HG02610 (cell line): ENCODE data around the gene PRKN.

ENCODE experiments used
- ATAC-seq: cut with Tn5 transposase; IDR thresholded peaks from one replicate; pipeline ENCODE4 v1.9.1; 2021; ENCODE audit warnings: mild to moderate bottlenecking, moderate library complexity; ENCODE audit not compliant: unreplicated experiment

Gene PRKN

GRCh38 chr6:162014069-162014811 lies 713.3 kb downstream of the PRKN start:
- no peak for ATAC-seq

DNA sequence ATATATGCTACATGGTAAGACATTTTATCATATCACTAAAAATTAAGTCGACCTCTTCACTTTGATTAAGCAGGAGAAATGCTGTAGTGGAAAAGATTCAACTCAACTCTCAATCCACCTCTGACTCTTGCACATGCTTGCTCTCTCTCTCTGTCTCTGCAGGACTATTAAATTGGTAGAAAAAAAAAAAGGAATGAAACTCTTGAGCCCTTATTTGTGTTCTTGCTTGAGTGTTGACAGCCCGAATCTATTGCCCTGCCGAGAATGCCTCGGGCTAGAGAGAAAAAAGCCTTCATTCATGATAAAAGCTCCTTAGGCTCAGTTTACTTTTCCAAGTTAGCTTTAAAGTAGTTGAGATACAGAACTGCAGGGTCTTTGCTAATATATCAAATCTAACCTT lies 722.2 kb downstream of the PRKN start:
- ATAC-seq: no peak

GRCh38 chr6:161996783-161997182 lies 730.8 kb downstream of the PRKN start:
- no peak for ATAC-seq

- no peak for ATAC-seq
Observed at GRCh38 chr6:161985876-161986423, 741.6 kb downstream of the PRKN start.

- no peak for ATAC-seq
Observed at GRCh38 chr6:161984713-161985112, 742.9 kb downstream of the PRKN start.

DNA sequence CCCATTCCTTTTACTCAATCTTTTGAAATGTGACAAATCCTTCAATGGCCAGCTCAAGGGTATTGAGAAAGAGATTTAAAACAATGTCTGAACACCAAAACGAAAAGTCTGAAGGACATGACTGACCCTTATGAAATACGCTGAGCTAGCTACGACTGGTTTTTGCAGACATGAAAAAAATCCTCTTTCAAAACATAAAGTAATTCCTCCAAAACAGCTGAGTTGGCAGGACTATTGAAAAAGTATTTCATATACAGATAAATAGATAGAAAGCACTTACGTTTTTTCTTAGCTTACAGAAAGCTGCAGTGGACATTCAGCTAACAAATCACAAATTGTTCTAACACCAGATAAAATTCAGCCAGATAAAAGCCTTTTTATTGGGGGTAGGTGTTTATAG lies 751.0 kb downstream of the PRKN start:
- ATAC-seq: no peak

DNA sequence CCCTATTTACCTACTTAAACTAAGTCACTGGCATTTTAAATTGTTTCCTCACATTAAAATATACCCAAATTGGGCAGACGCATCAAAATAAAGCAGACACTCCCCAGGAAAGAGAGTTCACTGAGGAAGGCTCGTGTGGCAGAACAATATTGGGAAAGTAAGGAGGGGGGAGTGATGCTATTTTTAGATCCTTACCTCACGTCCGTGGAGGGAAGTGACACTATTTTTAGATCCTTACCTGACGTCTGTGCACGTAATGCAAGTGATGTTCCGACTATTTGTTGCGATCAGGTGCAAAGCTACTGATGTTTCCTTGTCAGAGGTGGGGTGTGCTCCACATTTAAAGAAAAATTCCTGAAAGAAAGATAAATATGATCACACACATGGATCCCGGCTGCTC lies 754.5 kb downstream of the PRKN start:
- ATAC-seq: no peak

- no peak for ATAC-seq
Observed at GRCh38 chr6:161971043-161971442, 756.5 kb downstream of the PRKN start.

DNA sequence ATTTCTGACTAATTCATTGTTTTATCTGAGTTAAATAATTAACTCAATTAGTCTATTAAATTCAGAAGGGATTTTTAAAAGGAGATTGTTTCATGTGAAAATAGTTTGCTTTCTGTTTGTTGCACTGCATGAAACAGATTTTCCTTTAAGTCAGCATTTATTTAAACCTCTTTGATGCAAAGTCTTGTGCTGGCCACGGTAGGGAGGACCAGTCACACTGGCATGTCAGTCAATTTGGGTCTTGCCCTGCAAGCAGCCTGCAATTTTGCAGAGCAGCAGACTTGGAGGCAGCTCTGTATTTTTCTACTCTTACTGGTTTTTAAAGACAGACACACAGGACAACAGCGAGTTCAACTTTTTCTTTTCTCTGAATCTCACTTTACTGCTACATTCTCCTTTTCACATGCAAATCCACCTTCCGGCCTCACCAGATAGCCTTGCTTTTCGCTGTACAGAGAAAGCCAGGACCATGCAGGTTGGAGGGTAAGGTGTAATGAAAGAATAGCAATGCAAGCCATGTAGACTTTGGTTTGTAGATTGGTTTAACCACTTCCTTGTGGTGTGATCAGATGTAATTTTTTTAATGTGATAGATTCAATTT lies 763.8 kb downstream of the PRKN start:
- ATAC-seq: no peak

DNA sequence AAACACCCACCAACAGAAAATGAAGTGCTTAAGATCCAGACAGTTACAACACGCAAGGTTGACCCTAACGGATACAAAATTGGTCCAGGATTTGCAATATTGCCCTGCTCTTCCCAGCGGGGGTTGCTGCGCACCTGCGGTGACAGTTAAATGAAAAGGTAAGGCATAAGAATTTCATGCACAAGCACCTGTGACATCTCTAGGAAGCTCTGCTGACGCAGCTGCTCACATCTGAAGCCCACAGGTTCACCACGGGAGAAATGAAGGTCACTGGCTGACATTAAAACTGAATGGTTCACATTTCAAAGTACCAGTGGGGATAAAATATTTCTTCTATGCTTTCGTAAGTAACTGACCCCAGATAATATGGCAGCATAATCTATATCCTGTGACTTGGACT lies 764.4 kb downstream of the PRKN start:
- no peak for ATAC-seq

GRCh38 chr6:161961796-161962195 lies 765.8 kb downstream of the PRKN start:
- ATAC-seq: no peak

GRCh38 chr6:161961046-161961445 lies 766.5 kb downstream of the PRKN start:
- ATAC-seq: no peak

GRCh38 chr6:161959072-161959471 lies 768.5 kb downstream of the PRKN start:
- ATAC-seq: no peak

DNA sequence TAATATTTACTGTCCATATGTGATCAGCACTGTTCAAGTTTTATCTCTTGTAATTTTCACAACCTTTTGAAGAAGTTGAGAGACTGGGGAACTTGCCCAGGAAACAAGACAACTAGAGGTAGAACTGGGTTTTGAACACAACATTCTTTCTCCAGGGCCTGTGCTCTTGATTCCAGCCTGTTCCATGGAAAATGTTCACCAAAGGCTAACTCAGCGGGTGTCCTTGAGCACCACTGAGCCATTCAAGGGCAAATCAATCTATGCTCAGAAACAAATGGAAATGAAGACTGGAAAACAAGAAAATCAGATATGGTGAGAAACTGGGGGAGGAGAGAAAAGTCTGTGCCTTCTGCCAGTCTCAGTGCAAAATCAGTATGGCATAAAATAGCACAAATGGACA lies 771.5 kb downstream of the PRKN start:
- no peak for ATAC-seq

- no peak for ATAC-seq
Observed at GRCh38 chr6:161954699-161955276, 772.8 kb downstream of the PRKN start.

- ATAC-seq: no peak
Observed at GRCh38 chr6:161954077-161954476, 773.5 kb downstream of the PRKN start.

DNA sequence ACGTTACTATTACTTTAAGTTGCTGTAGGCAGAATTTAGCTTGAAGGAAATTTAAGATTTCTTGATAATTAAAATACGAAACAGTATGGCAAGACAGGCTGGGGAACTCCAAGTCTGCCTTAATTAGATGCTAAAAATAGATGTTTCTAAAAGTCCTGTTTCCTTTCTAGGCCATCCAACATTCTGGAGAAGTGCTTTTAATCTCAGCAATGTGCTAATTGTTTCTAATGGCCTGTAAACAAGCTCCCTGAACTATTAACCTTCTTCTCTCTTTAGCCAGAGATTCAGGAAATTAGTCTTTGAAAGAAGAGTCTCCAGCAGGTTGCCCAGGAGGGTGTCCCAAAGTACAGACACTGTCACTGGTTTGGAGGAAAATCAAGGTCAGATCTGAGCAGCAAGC lies 776.4 kb downstream of the PRKN start:
- ATAC-seq: no peak

DNA sequence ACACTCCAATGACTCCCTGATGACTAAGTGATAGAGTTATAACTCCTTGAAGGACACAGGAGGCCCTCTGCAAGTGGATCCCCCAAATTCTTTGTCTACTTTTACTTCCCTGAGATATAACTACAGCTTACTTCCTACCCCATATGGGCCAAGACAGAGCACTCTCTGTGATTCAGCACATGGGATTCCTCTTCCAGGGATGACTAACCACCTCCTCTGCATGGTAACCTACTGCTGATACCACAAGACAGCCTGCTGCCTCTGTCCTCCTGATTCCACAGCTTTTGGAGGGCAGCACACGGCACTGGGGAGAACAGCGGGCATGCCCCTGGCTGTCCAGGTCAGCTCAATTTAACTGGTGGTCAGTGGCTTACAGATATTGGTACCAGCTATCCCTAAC lies 778.0 kb downstream of the PRKN start:
- ATAC-seq: no peak

- ATAC-seq: no peak
Observed at GRCh38 chr6:161948462-161948861, 779.1 kb downstream of the PRKN start.

DNA sequence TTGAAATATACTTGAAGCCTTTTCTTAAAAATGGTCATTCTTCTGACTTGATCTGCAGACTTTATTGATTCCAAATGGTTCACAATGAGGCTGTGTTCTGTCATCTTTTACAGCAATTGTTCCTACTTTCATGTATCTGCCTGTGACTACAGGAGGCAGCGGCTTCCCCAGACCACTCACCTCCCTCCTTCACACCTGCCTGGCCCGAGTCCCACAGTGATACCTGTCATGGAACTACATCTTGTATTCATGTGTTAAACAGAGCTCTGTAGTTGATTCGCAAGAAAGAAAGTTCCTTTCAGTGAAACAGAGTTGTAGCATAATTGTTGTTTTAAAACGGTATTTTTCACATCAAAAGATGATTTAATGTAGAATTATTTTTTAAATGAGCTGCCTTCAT lies 780.2 kb downstream of the PRKN start:
- no peak for ATAC-seq

- no peak for ATAC-seq
Observed at GRCh38 chr6:161946461-161946860, 781.1 kb downstream of the PRKN start.

GRCh38 chr6:161943561-161943960 lies 784.0 kb downstream of the PRKN start:
- ATAC-seq: no peak
